Measurements from ENCODE around the gene XIRP2. TPM values are rescaled to one million over a fixed set of nuclear protein-coding genes. Genes with fewer than 3 reads are reported as not detected.
"Not testable (repeated sequence)": the region's sequence is repeated elsewhere in the genome, so short reads cannot be mapped to it uniquely, and the experiment has no call there.

XIRP2 gene
- total RNA-seq, 6 experiments from 2014 or later: 0.05 to 2.0 (median 0.19) TPM

- no peak overlapping the region for H3K27ac ChIP-seq
- no peak for DNase-seq
- 75% methylated on average over 4 of the region's 4 CpGs for WGBS (ENCODE audit: insufficient coverage, low coverage, low lambda C conversion rate, missing lambda C conversion rate)
- TF ChIP-seq CTCF (IDR thresholded peaks at IDR 0.05) (no peak), POLR2A (IDR thresholded peaks at IDR 0.05) (no peak)
- no peak overlapping the region for H3K4me3 ChIP-seq
- intact Hi-C loops (cut with DNase I): no loop called here
- no peaks in the 10 kb centered on the region for H3K4me1 ChIP-seq
- H3K9me3 ChIP-seq: no peaks in the 10 kb centered on the region
- H3K36me3 ChIP-seq: no peaks in the 10 kb centered on the region
- H3K27me3 ChIP-seq: no peaks in the 10 kb centered on the region
- no peak for ATAC-seq
Observed at GRCh38 chr2:167028503-167028902, 140.2 kb downstream of the XIRP2 start.

DNA sequence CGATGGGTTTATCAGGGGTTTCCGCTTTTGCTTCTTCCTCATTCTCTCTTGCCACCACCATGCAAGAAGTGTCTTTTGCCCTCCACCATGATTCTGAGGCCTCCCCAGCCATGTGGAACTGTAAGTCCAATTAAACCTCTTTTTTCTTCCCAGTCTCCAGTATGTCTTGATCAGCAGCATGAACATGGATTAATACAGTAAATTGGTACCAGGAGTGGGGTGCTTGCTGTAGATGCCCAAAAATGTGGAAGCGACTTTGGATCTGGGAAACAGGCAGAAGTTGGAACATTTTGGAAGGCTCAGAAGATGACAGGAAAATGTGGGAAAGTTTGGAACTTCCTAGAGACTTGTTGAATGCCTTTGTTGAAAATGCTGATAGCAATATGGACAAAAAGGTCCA lies 146.7 kb downstream of the XIRP2 start:
- not testable (repeated sequence) for H3K9me3 ChIP-seq, ATAC-seq

DNA sequence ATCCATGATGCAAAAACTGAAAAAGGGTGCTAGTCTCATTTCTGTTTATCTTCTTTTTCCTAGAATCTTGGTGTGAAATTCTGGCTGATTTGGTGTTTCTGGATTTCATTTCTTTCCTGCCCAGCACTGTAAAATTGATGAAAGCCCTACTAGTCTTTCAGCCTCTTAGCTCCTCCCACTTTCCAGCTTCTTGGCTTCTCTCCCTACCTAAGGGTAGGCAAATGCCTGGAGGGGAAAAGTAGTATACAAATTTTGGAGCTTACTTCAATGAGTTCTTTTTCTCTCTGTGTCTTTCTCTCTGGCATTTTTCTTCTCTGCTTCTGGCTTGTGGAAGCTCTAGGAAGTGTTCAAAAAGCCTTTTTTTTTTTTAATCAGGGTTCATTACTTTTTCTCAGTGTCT lies 160.5 kb downstream of the XIRP2 start:
- intact Hi-C loops (cut with DNase I): no loop called here
- H3K4me1 ChIP-seq: no peaks in the 10 kb centered on the region
- no peak overlapping the region for H3K27ac ChIP-seq
- TF ChIP-seq CTCF (IDR thresholded peaks at IDR 0.05): no peak
- no peak for TF ChIP-seq POLR2A (IDR thresholded peaks at IDR 0.05)
- no peak overlapping the region for H3K4me3 ChIP-seq
- H3K9me3 ChIP-seq: no peaks in the 10 kb centered on the region
- no peaks in the 10 kb centered on the region for H3K27me3 ChIP-seq
- ATAC-seq (no peak), DNase-seq (no peak)
- no peaks in the 10 kb centered on the region for H3K36me3 ChIP-seq

More for the DNA sequence above, 146.7 kb downstream of the XIRP2 start:
- intact Hi-C loops (cut with DNase I); H3K27me3 ChIP-seq; DNase-seq; H3K36me3 ChIP-seq; H3K4me3 ChIP-seq; H3K4me1 ChIP-seq; H3K27ac ChIP-seq: not testable (repeated sequence)
- 76% methylated on average over 3 of the region's 3 CpGs for WGBS (ENCODE audit: insufficient coverage, low coverage, low lambda C conversion rate, missing lambda C conversion rate)

- Histone ChIP-seq H3K4me3 (no peak overlapping the region), H3K36me3 (no peaks in the 10 kb centered on the region), H3K9me3 (no peaks in the 10 kb centered on the region), H3K27me3 (no peaks in the 10 kb centered on the region), H3K4me1 (no peaks in the 10 kb centered on the region), H3K27ac (no peak overlapping the region)
- DNase-seq: no peak
- ATAC-seq: no peak
- intact Hi-C loops (cut with DNase I): no loop called here
- 22% methylated on average over 3 of the region's 3 CpGs for WGBS (ENCODE audit: insufficient coverage, low coverage, low lambda C conversion rate, missing lambda C conversion rate)
- TF ChIP-seq POLR2A (IDR thresholded peaks at IDR 0.05) (no peak), CTCF (IDR thresholded peaks at IDR 0.05) (no peak)
Observed at GRCh38 chr2:167049659-167050058, 161.4 kb downstream of the XIRP2 start.

- peaks cover 0 to 3% of the 10 kb centered on the region in 2 donors for H3K27me3 ChIP-seq
- H3K4me3 ChIP-seq: no peak overlapping the region
- 50% methylated on average over 1 of the region's 1 CpG for WGBS (ENCODE audit: insufficient coverage, low coverage, low lambda C conversion rate, missing lambda C conversion rate)
- no peaks in the 10 kb centered on the region for H3K36me3 ChIP-seq
- intact Hi-C loops (cut with DNase I): no loop called here
- no peak overlapping the region for H3K27ac ChIP-seq
- ATAC-seq (no peak), DNase-seq (no peak)
- no peak for TF ChIP-seq POLR2A (IDR thresholded peaks at IDR 0.05)
- TF ChIP-seq CTCF (IDR thresholded peaks at IDR 0.05): no peak
- no peaks in the 10 kb centered on the region for H3K9me3 ChIP-seq
- H3K4me1 ChIP-seq: no peaks in the 10 kb centered on the region
Observed at GRCh38 chr2:167052825-167053224, 164.5 kb downstream of the XIRP2 start.
